BLaER1 treated with 17β-estradiol and CSF1 and Interleukin-3, amounts not matched to agents 10 nM and 100 nM (cell line): ENCODE results near the gene PITPNM3.
"Not testable (repeated sequence)": the region's sequence is repeated elsewhere in the genome, so short reads cannot be mapped to it uniquely, and the experiment has no call there.

Experiments
- H3K27ac ChIP-seq, 11 experiments: shearing (Covaris generic); formaldehyde crosslinking; 2 replicates each; pipeline ENCODE4 v1.8.1; 2022
- H3K27me3 ChIP-seq, 11 experiments: shearing (Covaris generic); formaldehyde crosslinking; 2 replicates each; pipeline ENCODE4 v1.8.1; 2022
- H3K36me3 ChIP-seq, 11 experiments: shearing (Covaris generic); formaldehyde crosslinking; 2 replicates each; pipeline ENCODE4 v1.8.1; 2022
- H3K4me1 ChIP-seq, 10 experiments: shearing (Covaris generic); formaldehyde crosslinking; 2 replicates each; pipeline ENCODE4 v1.8.1; 2022
- H3K4me2 ChIP-seq, 11 experiments: shearing (Covaris generic); formaldehyde crosslinking; 2 replicates each; pipeline ENCODE4 v1.8.1; 2022
- H3K4me3 ChIP-seq, 10 experiments: shearing (Covaris generic); formaldehyde crosslinking; 2 replicates each; pipeline ENCODE4 v1.8.1; 2022
- H3K9ac ChIP-seq, 11 experiments: shearing (Covaris generic); formaldehyde crosslinking; 2 replicates each; pipeline ENCODE4 v1.8.1; 2022
- H3K9me3 ChIP-seq, 11 experiments: shearing (Covaris generic); formaldehyde crosslinking; replicated peaks in 1 of 11; 2 replicates each; pipeline ENCODE4 v1.8.1; 2022
- H4K20me1 ChIP-seq, 11 experiments: shearing (Covaris generic); formaldehyde crosslinking; 2 replicates each; pipeline ENCODE4 v1.8.1; 2022
- Cebpa-rat ChIP-seq, 11 experiments: shearing (Covaris generic); IDR thresholded peaks; 2 replicates each; pipeline ENCODE4 v1.8.1; 2022

Gene PITPNM3

DNA sequence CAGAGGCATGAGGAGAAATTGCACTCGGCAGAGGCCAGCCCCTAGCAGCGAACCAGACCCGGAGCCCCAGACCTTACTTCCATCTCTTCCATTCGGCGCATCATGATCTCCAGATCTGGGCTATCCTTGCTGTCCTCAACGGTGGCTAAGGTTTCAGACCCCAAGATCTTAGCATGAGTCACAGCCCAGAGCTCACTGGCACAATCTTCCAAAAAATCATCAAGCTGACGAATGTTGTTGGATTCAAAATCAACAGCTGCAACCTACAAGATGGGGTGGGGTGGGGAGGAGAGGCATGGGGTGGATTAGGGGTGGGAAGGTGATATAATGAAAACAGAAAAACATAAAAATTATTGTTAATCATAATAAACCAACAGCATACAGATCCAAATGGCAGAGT is 39.7 kb upstream of the PITPNM3 start:
- H4K20me1 ChIP-seq, result peaks cover 0 to 5% (median 0%) of the 10 kb centered on the region in 11 experiments; a peak in 1 of 22 replicates
- H3K36me3 ChIP-seq, result peaks cover 82 to 96% (median 89%) of the 10 kb centered on the region in 11 experiments
- H3K4me1 ChIP-seq, result peaks cover 9 to 36% (median 21%) of the 10 kb centered on the region in 10 experiments
- no peaks in the 10 kb centered on the region for H3K27me3 ChIP-seq
- TF ChIP-seq Cebpa-rat (IDR thresholded peaks at IDR 0.05), result no peak
- no peak overlapping the region for H3K4me2 ChIP-seq
- no peak overlapping the region for H3K4me3 ChIP-seq
- no peaks in the 10 kb centered on the region for H3K9me3 ChIP-seq
- H3K9ac ChIP-seq, result no peak overlapping the region
- no peak overlapping the region for H3K27ac ChIP-seq

GRCh38 chr17:6593371-6593770 is 37.0 kb upstream of the PITPNM3 start:
- H3K4me1 ChIP-seq, H3K27me3 ChIP-seq, H4K20me1 ChIP-seq, H3K4me2 ChIP-seq, H3K9ac ChIP-seq, H3K4me3 ChIP-seq, H3K27ac ChIP-seq, H3K9me3 ChIP-seq: not testable (repeated sequence)
- H3K36me3 ChIP-seq, result peaks cover 92 to 99% (median 97%) of the 10 kb centered on the region in 11 experiments

DNA sequence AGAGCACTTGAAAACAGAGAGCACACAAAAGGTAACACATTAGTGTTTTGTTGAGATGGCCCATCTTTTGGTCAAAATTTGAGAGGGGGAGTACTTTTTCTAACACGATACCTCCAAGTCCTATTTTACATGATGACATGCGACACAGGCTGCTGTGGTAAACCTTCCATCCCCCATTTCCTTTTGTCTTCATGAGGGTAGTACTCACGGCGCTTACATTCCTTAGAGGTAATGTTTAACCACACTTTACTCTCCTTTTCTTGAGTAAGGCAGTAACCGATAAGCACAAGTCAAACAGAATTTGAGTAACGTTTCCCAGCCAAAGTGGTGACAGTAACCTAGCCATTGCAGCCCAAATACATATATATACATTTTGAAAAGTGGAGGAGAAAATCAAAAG is 35.8 kb upstream of the PITPNM3 start:
- peaks cover 94 to 100% (median 98%) of the 10 kb centered on the region in 11 experiments for H3K36me3 ChIP-seq
- H3K4me2 ChIP-seq, result no peak overlapping the region
- no peak overlapping the region for H3K4me3 ChIP-seq

DNA sequence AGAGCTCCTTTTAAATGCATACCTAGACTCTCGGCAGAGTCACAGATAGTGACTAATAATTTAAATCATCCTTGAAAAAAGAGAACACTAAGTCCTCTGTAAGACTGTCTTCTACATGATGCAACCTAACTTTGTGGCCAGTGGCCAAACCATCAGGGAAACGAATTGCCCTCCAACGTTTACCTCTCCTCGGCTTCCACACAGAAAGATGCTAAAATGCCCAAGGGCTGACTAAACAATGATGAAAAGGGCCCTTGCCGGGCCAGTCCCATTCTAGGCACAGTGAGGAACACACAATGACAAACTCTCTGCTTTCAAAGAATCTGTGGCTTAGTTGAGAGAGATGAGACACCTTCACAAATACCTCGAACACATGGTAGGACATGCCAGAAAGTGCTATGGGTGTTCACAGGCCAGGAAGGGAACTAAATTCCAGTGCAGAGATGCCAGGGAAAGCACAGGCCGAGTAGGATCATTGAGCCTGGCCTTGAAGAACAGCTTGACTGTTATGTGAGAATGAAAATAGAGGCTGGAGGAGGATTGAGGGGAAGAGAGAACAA is 35.3 kb upstream of the PITPNM3 start:
- Histone ChIP-seq H3K36me3 (peaks cover 95 to 100% (median 98%) of the 10 kb centered on the region in 11 experiments), H3K9me3 (peaks cover 0 to 4% (median under 1%) of the 10 kb centered on the region in 11 experiments; a peak in 6 of 22 replicates), H3K27me3 (no peaks in the 10 kb centered on the region), H3K27ac (no peak overlapping the region), H3K9ac (no peak overlapping the region), H3K4me3 (no peak overlapping the region), H3K4me1 (no peaks in the 10 kb centered on the region), H3K4me2 (no peak overlapping the region), H4K20me1 (no peaks in the 10 kb centered on the region)
- TF ChIP-seq Cebpa-rat (IDR thresholded peaks at IDR 0.05), result no peak

More for the DNA sequence above, 35.8 kb upstream of the PITPNM3 start:
- Histone ChIP-seq H3K4me1 (no peaks in the 10 kb centered on the region), H3K9me3 (no peaks in the 10 kb centered on the region), H3K27me3 (no peaks in the 10 kb centered on the region), H3K9ac (no peak overlapping the region), H4K20me1 (no peaks in the 10 kb centered on the region), H3K27ac (no peak overlapping the region)
- no peak for TF ChIP-seq Cebpa-rat (IDR thresholded peaks at IDR 0.05)

- peaks cover 16 to 26% (median 21%) of the 10 kb centered on the region in 11 experiments for H3K9me3 ChIP-seq
- no peaks in the 10 kb centered on the region for H3K27me3 ChIP-seq
- no peaks in the 10 kb centered on the region for H3K4me1 ChIP-seq
- peak in 1 of 11 experiments; percentile 38; a peak in 1 of 22 replicates for TF ChIP-seq Cebpa-rat (IDR thresholded peaks at IDR 0.05)
- H3K4me2 ChIP-seq, result no peak overlapping the region
- peaks cover 95 to 100% (median 99%) of the 10 kb centered on the region in 11 experiments for H3K36me3 ChIP-seq
- no peak overlapping the region for H3K9ac ChIP-seq
- H4K20me1 ChIP-seq, result no peaks in the 10 kb centered on the region
- no peak overlapping the region for H3K27ac ChIP-seq
- H3K4me3 ChIP-seq, result no peak overlapping the region
These were observed 33.1 kb upstream of the PITPNM3 start for GRCh38 chr17:6589266-6589946.

- H3K36me3 ChIP-seq, result peaks cover 95 to 100% (median 99%) of the 10 kb centered on the region in 11 experiments
- no peaks in the 10 kb centered on the region for H3K4me1 ChIP-seq
These were observed 31.8 kb upstream of the PITPNM3 start for GRCh38 chr17:6588165-6588564.

GRCh38 chr17:6587310-6587709 is 31.0 kb upstream of the PITPNM3 start:
- no peaks in the 10 kb centered on the region for H4K20me1 ChIP-seq
- H3K36me3 ChIP-seq, result peaks cover 95 to 100% (median 99%) of the 10 kb centered on the region in 11 experiments
- TF ChIP-seq Cebpa-rat (IDR thresholded peaks at IDR 0.05), result no peak
- H3K4me2 ChIP-seq, result no peak overlapping the region
- H3K9me3 ChIP-seq, result peaks cover 30 to 43% (median 35%) of the 10 kb centered on the region in 11 experiments
- H3K27me3 ChIP-seq, result no peaks in the 10 kb centered on the region
- H3K4me3 ChIP-seq, result no peak overlapping the region
- no peak overlapping the region for H3K9ac ChIP-seq
- H3K4me1 ChIP-seq, result no peaks in the 10 kb centered on the region
- H3K27ac ChIP-seq, result no peak overlapping the region

More at GRCh38 chr17:6588165-6588564, 31.8 kb upstream of the PITPNM3 start:
- Histone ChIP-seq H3K27ac (no peak overlapping the region), H3K4me3 (no peak overlapping the region), H3K9me3 (peaks cover 28 to 39% (median 33%) of the 10 kb centered on the region in 11 experiments), H3K4me2 (no peak overlapping the region), H3K27me3 (no peaks in the 10 kb centered on the region), H4K20me1 (no peaks in the 10 kb centered on the region), H3K9ac (no peak overlapping the region)
- TF ChIP-seq Cebpa-rat (IDR thresholded peaks at IDR 0.05), result no peak

GRCh38 chr17:6583411-6583810 is 27.1 kb upstream of the PITPNM3 start:
- Histone ChIP-seq H3K27ac (no peak overlapping the region), H3K4me2 (no peak overlapping the region), H3K36me3 (peaks cover 78 to 95% (median 88%) of the 10 kb centered on the region in 11 experiments)

DNA sequence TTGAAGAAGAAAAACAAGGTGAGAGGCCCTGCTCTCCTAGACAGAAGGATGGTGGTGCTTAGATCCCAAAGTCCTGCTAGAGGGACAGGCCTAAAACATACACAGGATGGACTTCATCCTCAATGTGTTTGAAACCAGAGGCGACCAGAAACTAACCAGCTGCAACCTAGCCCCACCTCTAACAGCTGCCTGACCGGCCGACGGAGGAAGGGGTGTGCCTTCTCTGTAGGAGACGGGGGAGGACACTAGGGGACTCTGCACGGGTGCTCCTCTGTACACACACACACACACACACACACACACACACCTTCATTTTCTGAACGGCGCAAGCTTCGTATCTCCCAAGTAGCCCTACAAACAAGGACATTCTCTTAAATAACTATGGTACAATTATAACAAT is 24.3 kb upstream of the PITPNM3 start:
- Histone ChIP-seq H4K20me1 (peaks cover 0 to 11% (median 0%) of the 10 kb centered on the region in 11 experiments; a peak in 5 of 22 replicates), H3K27me3 (no peaks in the 10 kb centered on the region), H3K36me3 (peaks cover 57 to 83% (median 74%) of the 10 kb centered on the region in 11 experiments), H3K9ac (no peak overlapping the region), H3K9me3 (peaks cover 20 to 48% (median 29%) of the 10 kb centered on the region in 11 experiments; a peak in 21 of 22 replicates), H3K4me3 (no peak overlapping the region), H3K27ac (no peak overlapping the region), H3K4me2 (no peak overlapping the region), H3K4me1 (peaks cover 15 to 30% (median 20%) of the 10 kb centered on the region in 10 experiments)
- TF ChIP-seq Cebpa-rat (IDR thresholded peaks at IDR 0.05), result no peak

More at GRCh38 chr17:6583411-6583810, 27.1 kb upstream of the PITPNM3 start:
- peaks cover 30 to 47% (median 37%) of the 10 kb centered on the region in 11 experiments for H3K9me3 ChIP-seq
- H4K20me1 ChIP-seq, result no peaks in the 10 kb centered on the region; a peak in 1 of 22 replicates
- no peak overlapping the region for H3K4me3 ChIP-seq
- no peak for TF ChIP-seq Cebpa-rat (IDR thresholded peaks at IDR 0.05)
- H3K27me3 ChIP-seq, result no peaks in the 10 kb centered on the region
- H3K4me1 ChIP-seq, result peaks cover 0 to 8% (median 0%) of the 10 kb centered on the region in 10 experiments; a peak in 2 of 20 replicates
- no peak overlapping the region for H3K9ac ChIP-seq
